GM23338 (cell line): ENCODE data around the gene CLEC17A. TPM values are rescaled to one million over a fixed set of nuclear protein-coding genes. Genes with fewer than 3 reads are reported as not detected.

Source experiments
- ATAC-seq: fragments of 200-7000 bp; cut with Tn5 transposase; 3 replicates; pipeline ENCODE4 v1.9.1; 2020
- DNase-seq: peaks from one replicate; pipeline ENCODE4 v3.0.0-alpha.2; 2015; ENCODE audit warnings: low spot score
- H2AFZ ChIP-seq: fragments of 200-600 bp; sonication (generic); 2 replicates; pipeline ENCODE4 v1.8.0; 2016; ENCODE audit warnings: antibody characterized with exemption, mild to moderate bottlenecking, moderate library complexity
- H3F3A ChIP-seq: fragments of 200-600 bp; sonication (generic); replicated peaks from 2 replicates; pipeline ENCODE4 v1.8.0; 2017; ENCODE audit warnings: antibody characterized with exemption, mixed run types, low read depth
- H3K27ac ChIP-seq: fragments of 200-600 bp; sonication (generic); 2 replicates; pipeline ENCODE4 v1.6.1; 2016; ENCODE audit warnings: low read depth
- H3K27me3 ChIP-seq: fragments of 200-600 bp; sonication (generic); 2 replicates; pipeline ENCODE4 v1.8.0; 2016; ENCODE audit warnings: mild to moderate bottlenecking, mixed run types, moderate library complexity; ENCODE audit not compliant: insufficient read depth
- H3K36me3 ChIP-seq: fragments of 200-600 bp; sonication (generic); 2 replicates; pipeline ENCODE4 v1.8.0; 2016; ENCODE audit warnings: mild to moderate bottlenecking; ENCODE audit not compliant: insufficient read depth
- H3K4me1 ChIP-seq: fragments of 200-600 bp; sonication (generic); 2 replicates; pipeline ENCODE4 v1.8.0; 2016; ENCODE audit warnings: mild to moderate bottlenecking, moderate library complexity; ENCODE audit not compliant: insufficient read depth
- H3K4me2 ChIP-seq: fragments of 200-600 bp; sonication (generic); 2 replicates; pipeline ENCODE4 v1.7.1; 2017; ENCODE audit warnings: mixed run types
- H3K4me3 ChIP-seq: fragments of 200-600 bp; sonication (generic); 2 replicates; pipeline ENCODE4 v1.6.1; 2016; ENCODE audit warnings: mixed run types
- H3K79me2 ChIP-seq: fragments of 200-600 bp; sonication (generic); replicated peaks from 2 replicates; pipeline ENCODE4 v1.8.0; 2017; ENCODE audit warnings: mild to moderate bottlenecking; ENCODE audit not compliant: insufficient read depth
- H3K9me2 ChIP-seq: fragments of 200-600 bp; sonication (generic); 2 replicates; pipeline ENCODE4 v1.8.0; 2017; ENCODE audit not compliant: insufficient read depth
- H4K20me1 ChIP-seq: fragments of 200-600 bp; sonication (generic); replicated peaks from 2 replicates; pipeline ENCODE4 v1.8.0; 2017; ENCODE audit warnings: mild to moderate bottlenecking; ENCODE audit not compliant: insufficient read depth
- H3K27ac Mint-ChIP-seq: 2 replicates; pipeline ENCODE4 v1.8.0; 2020; ENCODE audit warnings: inconsistent platforms, mild to moderate bottlenecking, moderate library complexity, mixed read lengths
- H3K27me3 Mint-ChIP-seq: 3 replicates; pipeline ENCODE4 v1.8.0; 2022; ENCODE audit warnings: low read depth, mild to moderate bottlenecking, moderate library complexity, mixed read lengths, inconsistent platforms; ENCODE audit not compliant: insufficient read depth, poor library complexity
- H3K36me3 Mint-ChIP-seq: 3 replicates; pipeline ENCODE4 v1.8.0; 2021; ENCODE audit warnings: low read depth, mild to moderate bottlenecking, inconsistent platforms, moderate library complexity, mixed read lengths
- H3K4me1 Mint-ChIP-seq: 3 replicates; pipeline ENCODE4 v1.8.0; 2020; ENCODE audit warnings: mild to moderate bottlenecking, inconsistent platforms, mixed read lengths
- H3K4me3 Mint-ChIP-seq: 3 replicates; pipeline ENCODE4 v1.8.0; 2021; ENCODE audit warnings: moderate library complexity, mild to moderate bottlenecking, inconsistent platforms, mixed read lengths
- H3K9me3 Mint-ChIP-seq: 3 replicates; pipeline ENCODE4 v1.8.0; 2020; ENCODE audit warnings: moderate library complexity, mild to moderate bottlenecking, inconsistent platforms, mixed read lengths
- CREB1 ChIP-seq: fragments of 250-450 bp; sonication (Bioruptor Pico); IDR thresholded peaks from 2 replicates; pipeline ENCODE4 v1.5.0; 2020; ENCODE audit warnings: low read depth, mild to moderate bottlenecking, moderate library complexity
- CTCF ChIP-seq, 2 experiments: fragments of 200-600 bp in 1 of 2; sonication (generic) in 1 of 2; conservative IDR thresholded peaks; 2 replicates each; pipeline versions ENCODE4 v1.5.1 to v1.6.1; 2016 to 2017; ENCODE audit warnings: antibody characterized with exemption in 2 of 2, low read depth in 2 of 2, mild to moderate bottlenecking in 2 of 2, moderate library complexity in 1 of 2
- ETS1 ChIP-seq: IDR thresholded peaks from 2 replicates; pipeline ENCODE4 v1.6.1; 2016; ENCODE audit warnings: antibody characterized with exemption
- EZH2 ChIP-seq: fragments of 200-600 bp; sonication (generic); IDR thresholded peaks from one replicate; pipeline ENCODE4 v1.8.0; 2017; ENCODE audit warnings: antibody characterized with exemption, mild to moderate bottlenecking, low read depth; ENCODE audit not compliant: unreplicated experiment
- EZH2phosphoT487 ChIP-seq: fragments of 200-600 bp; sonication (generic); IDR thresholded peaks from one replicate; pipeline ENCODE4 v1.8.1; 2018; ENCODE audit warnings: antibody characterized with exemption; ENCODE audit not compliant: unreplicated experiment
- JUNB ChIP-seq: IDR thresholded peaks from one replicate; pipeline ENCODE4 v1.6.1; 2016; ENCODE audit warnings: antibody characterized with exemption; ENCODE audit not compliant: unreplicated experiment
- NANOG ChIP-seq: IDR thresholded peaks from 2 replicates; pipeline ENCODE4 v1.6.1; 2016; ENCODE audit warnings: antibody characterized with exemption, borderline replicate concordance
- POLR2AphosphoS5 ChIP-seq: IDR thresholded peaks from 2 replicates; pipeline ENCODE4 v1.6.1; 2016; ENCODE audit warnings: antibody characterized with exemption, low read depth
- REST ChIP-seq: IDR thresholded peaks from one replicate; pipeline ENCODE4 v1.6.1; 2018; ENCODE audit warnings: antibody characterized with exemption; ENCODE audit not compliant: unreplicated experiment
- STAT1 ChIP-seq: IDR thresholded peaks from one replicate; pipeline ENCODE4 v1.6.1; 2016; ENCODE audit warnings: antibody characterized with exemption; ENCODE audit not compliant: unreplicated experiment
- ZNF114 ChIP-seq: fragments of 250-450 bp; sonication (Bioruptor Pico); IDR thresholded peaks from 2 replicates; pipeline ENCODE4 v1.5.0; 2020; ENCODE audit warnings: mild to moderate bottlenecking, moderate library complexity
- ZNF331 ChIP-seq: fragments of 250-450 bp; sonication (Bioruptor Pico); IDR thresholded peaks from 2 replicates; pipeline ENCODE4 v1.5.0; 2020; ENCODE audit warnings: low read depth, mild to moderate bottlenecking, moderate library complexity
- ZNF462 ChIP-seq: fragments of 250-450 bp; sonication (Bioruptor Pico); IDR thresholded peaks from 2 replicates; pipeline ENCODE4 v1.5.0; 2020; ENCODE audit warnings: mild to moderate bottlenecking, moderate library complexity
- polyA plus RNA-seq: library from polyadenylated mRNA; unstranded; fragments of >200 nt; fragmentation: Nextera tagmentation; extraction: Ambion mirVana; gene quantifications from 2 replicates; pipeline ENCODE4 v1.2.1, GENCODE V29; 2016
- total RNA-seq: library from RNA; depleted of rRNA; stranded (reverse); fragments of >200 nt; shearing (Covaris generic); gene quantifications from 2 replicates; pipeline ENCODE4 v1.2.3, GENCODE V29; 2014

The CLEC17A gene
- total and polyA plus RNA-seq, 2 experiments from 2014 or later = 0.17 TPM; not detected in 1

GRCh38 chr19:14571695-14572490 is 11.0 kb upstream of the CLEC17A start, which contains the start of gene NDUFB7:
NDUFB7 (minus strand) TSS chr19:14572066; CDS start chr19:14572000, 66 bp downstream.
- Histone ChIP-seq H3K36me3 (no peaks in the 10 kb centered on the region), H3K79me2 (peaks cover 22% of the 10 kb centered on the region), H3F3A (0 out of 2 replicates have a peak, but pooled peaks cover 10% of the 10 kb centered on the region), H3K27ac (peak within 1 kb of the TSS; percentile 94), H3K4me2 (peak within 1 kb of the TSS; percentile 93), H4K20me1 (peaks cover 3% of the 10 kb centered on the region; the same call in 1 of the 2 replicates), H2AFZ (peak within 1 kb of the TSS; percentile 70; the same call in 1 of the 2 replicates), H3K9me2 (no peaks in the 10 kb centered on the region), H3K4me1 (no peaks in the 10 kb centered on the region; the same call in 1 of the 2 replicates), H3K27me3 (no peaks in the 10 kb centered on the region), H3K4me3 (peak within 1 kb of the TSS; percentile 99)
- DNase-seq = peak; percentile 98
- Mint-ChIP-seq H3K9me3 (no peaks in the 10 kb centered on the region; the same call in 1 of the 3 replicates), H3K4me1 (peaks cover 15% of the 10 kb centered on the region; the same call in 2 of the 3 replicates), H3K27ac (peak within 1 kb of the TSS; percentile 95), H3K27me3 (peaks cover 7% of the 10 kb centered on the region), H3K4me3 (peak within 1 kb of the TSS; percentile 99), H3K36me3 (peaks cover 9% of the 10 kb centered on the region)
- peak; percentile 95 for ATAC-seq
- no peak for TF ChIP-seq EZH2phosphoT487
- peak; percentile 64 for TF ChIP-seq CREB1 (CRISPR knock-in tag)
- no peak for TF ChIP-seq ZNF462 (CRISPR knock-in tag)
- no peak for TF ChIP-seq JUNB
- peak; percentile 80 for TF ChIP-seq POLR2AphosphoS5
- TF ChIP-seq ZNF331 (CRISPR knock-in tag) = no peak
- no peak for TF ChIP-seq EZH2
- peak; percentile 94 for TF ChIP-seq ETS1
- no peak for TF ChIP-seq REST
- TF ChIP-seq ZNF114 (CRISPR knock-in tag) = no peak
- no peak for TF ChIP-seq NANOG
- TF ChIP-seq CTCF (conservative IDR thresholded peaks at IDR 0.05; ENCODE audit: low read depth in 2 of 2) = peak; percentile 74 to 84
- no peak for TF ChIP-seq STAT1
